K562 (cell line): ENCODE results near the gene CAPRIN2. TPM values are rescaled to one million over a fixed set of nuclear protein-coding genes. Genes with fewer than 3 reads are reported as not detected.

Source experiments
- CBFB ChIP-seq: sonication (generic); formaldehyde crosslinking; IDR thresholded peaks from 2 replicates; pipeline ENCODE4 v1.4.0; 2020; ENCODE audit warnings: mild to moderate bottlenecking, missing genetic modification reagents
- CCNT2 ChIP-seq: IDR thresholded peaks from 2 replicates; pipeline ENCODE4 v1.6.1; 2011; ENCODE audit warnings: borderline replicate concordance, low read depth, mild to moderate bottlenecking, moderate library complexity, mixed read lengths, low read length; ENCODE audit not compliant: insufficient read length; ENCODE audit errors: extremely low read depth
- DDX20 ChIP-seq: fragments of 450-650 bp; IDR thresholded peaks from 2 replicates; pipeline ENCODE4 v1.6.1; 2016; ENCODE audit warnings: missing genetic modification characterization, low read depth, mild to moderate bottlenecking, missing compliant biosample characterization, moderate library complexity
- E4F1 ChIP-seq: fragments of 250-450 bp; sonication (Bioruptor Pico); IDR thresholded peaks from 2 replicates; pipeline ENCODE4 v1.5.0; 2021; ENCODE audit warnings: mild to moderate bottlenecking, borderline replicate concordance
- KLF6 ChIP-seq: fragments of 250-450 bp; sonication (Bioruptor Pico); IDR thresholded peaks from 2 replicates; pipeline ENCODE4 v1.4.0; 2020; ENCODE audit warnings: mild to moderate bottlenecking, moderate library complexity, borderline replicate concordance
- PHF20 ChIP-seq: fragments of 450-650 bp; IDR thresholded peaks from 2 replicates; pipeline ENCODE4 v1.6.1; 2018; ENCODE audit not compliant: partially characterized antibody
- RBM25 ChIP-seq: fragments of 200-400 bp; formaldehyde crosslinking; IDR thresholded peaks from 2 replicates; pipeline ENCODE4 v1.6.1; 2018; ENCODE audit warnings: low read length, low read depth, moderate library complexity; ENCODE audit not compliant: severe bottlenecking
- RBM39 ChIP-seq: fragments of 200-400 bp; formaldehyde crosslinking; optimal IDR thresholded peaks from 2 replicates; pipeline ENCODE3; 2018; ENCODE audit warnings: low read depth, low read length
- TEAD4 ChIP-seq, 2 experiments: sonication (generic) in 1 of 2; formaldehyde crosslinking in 1 of 2; IDR thresholded peaks; 2 replicates each; pipeline versions ENCODE4 v1.6.1 to v1.8.0; 2012 to 2022; ENCODE audit warnings: borderline replicate concordance in 1 of 2, inconsistent platforms in 1 of 2, low read length in 1 of 2, mild to moderate bottlenecking in 1 of 2, missing genetic modification reagents in 1 of 2
- ZNF431 ChIP-seq: sonication (generic); formaldehyde crosslinking; IDR thresholded peaks from 2 replicates; pipeline ENCODE4 v1.8.0; 2022; ENCODE audit warnings: mild to moderate bottlenecking, missing genetic modification reagents
- ZNF79 ChIP-seq: fragments of 250-450 bp; sonication (Bioruptor Pico); IDR thresholded peaks from 2 replicates; pipeline ENCODE4 v1.4.0; 2020; ENCODE audit warnings: low read depth, mild to moderate bottlenecking, moderate library complexity
- polyA plus RNA-seq, 8 experiments: library from polyadenylated mRNA; depleted of rRNA in 4 of 8; stranded (reverse) in 5 of 8; unstranded in 3 of 8; fragments of >200 nt; fragmentation: Nextera tagmentation in 2 of 8; fragmentation: Illumina TruSeq in 1 of 8; extraction: Ambion mirVana in 2 of 8; extraction: Trizol in 1 of 8; gene quantifications; 2 replicates each; pipeline versions ENCODE4 v1.2.1 to v1.2.3, GENCODE V29; 2011 to 2014; ENCODE audit warnings: inconsistent platforms in 1 of 8, missing spikeins in 1 of 8
- total RNA-seq, 7 experiments: library from RNA; depleted of rRNA in 6 of 7; stranded (reverse); fragments of >200 nt in 6 of 7; fragmentation: Illumina TruSeq in 2 of 7; extraction: Trizol in 2 of 7; gene quantifications; 2 replicates each; pipeline versions ENCODE4 v1.2.1 to v1.2.3, GENCODE V29; 2011 to 2021; ENCODE audit warnings: low replicate concordance in 1 of 7
- TF ChIP-seq, protein P1 (sequence below): IDR thresholded peaks from 3 replicates; pipeline ENCODE4 v1.6.1; 2011; ENCODE audit warnings: borderline replicate concordance, mild to moderate bottlenecking, moderate library complexity; ENCODE audit not compliant: insufficient read length; ENCODE audit errors: extremely low read depth
- TF ChIP-seq, protein P2 (sequence below), 2 experiments: fragments of 450-650 bp; IDR thresholded peaks; 2 replicates each; pipeline ENCODE4 v1.6.1; 2016; ENCODE audit warnings: mild to moderate bottlenecking in 2 of 2, borderline replicate concordance in 1 of 2, low read depth in 1 of 2, moderate library complexity in 1 of 2

Gene CAPRIN2
- total and polyA plus RNA-seq, 9 of the 15 experiments (the other 6 are each of a cell fraction or from before 2014, with no cell fraction given), result 2.3 to 14.5 (median 8.9) TPM

GRCh38 chr12:30696103-30696408 lies 58.7 kb downstream of the CAPRIN2 start (continued):
- TF ChIP-seq, protein P1, sequence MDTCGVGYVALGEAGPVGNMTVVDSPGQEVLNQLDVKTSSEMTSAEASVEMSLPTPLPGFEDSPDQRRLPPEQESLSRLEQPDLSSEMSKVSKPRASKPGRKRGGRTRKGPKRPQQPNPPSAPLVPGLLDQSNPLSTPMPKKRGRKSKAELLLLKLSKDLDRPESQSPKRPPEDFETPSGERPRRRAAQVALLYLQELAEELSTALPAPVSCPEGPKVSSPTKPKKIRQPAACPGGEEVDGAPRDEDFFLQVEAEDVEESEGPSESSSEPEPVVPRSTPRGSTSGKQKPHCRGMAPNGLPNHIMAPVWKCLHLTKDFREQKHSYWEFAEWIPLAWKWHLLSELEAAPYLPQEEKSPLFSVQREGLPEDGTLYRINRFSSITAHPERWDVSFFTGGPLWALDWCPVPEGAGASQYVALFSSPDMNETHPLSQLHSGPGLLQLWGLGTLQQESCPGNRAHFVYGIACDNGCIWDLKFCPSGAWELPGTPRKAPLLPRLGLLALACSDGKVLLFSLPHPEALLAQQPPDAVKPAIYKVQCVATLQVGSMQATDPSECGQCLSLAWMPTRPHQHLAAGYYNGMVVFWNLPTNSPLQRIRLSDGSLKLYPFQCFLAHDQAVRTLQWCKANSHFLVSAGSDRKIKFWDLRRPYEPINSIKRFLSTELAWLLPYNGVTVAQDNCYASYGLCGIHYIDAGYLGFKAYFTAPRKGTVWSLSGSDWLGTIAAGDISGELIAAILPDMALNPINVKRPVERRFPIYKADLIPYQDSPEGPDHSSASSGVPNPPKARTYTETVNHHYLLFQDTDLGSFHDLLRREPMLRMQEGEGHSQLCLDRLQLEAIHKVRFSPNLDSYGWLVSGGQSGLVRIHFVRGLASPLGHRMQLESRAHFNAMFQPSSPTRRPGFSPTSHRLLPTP, result no peak
- TF ChIP-seq DDX20 (tag), result no peak
- no peak for TF ChIP-seq KLF6 (CRISPR knock-in tag)
- TF ChIP-seq CBFB (CRISPR knock-in tag), result no peak
- TF ChIP-seq CCNT2, result no peak
- no peak for TF ChIP-seq RBM39
- TF ChIP-seq, protein P2, sequence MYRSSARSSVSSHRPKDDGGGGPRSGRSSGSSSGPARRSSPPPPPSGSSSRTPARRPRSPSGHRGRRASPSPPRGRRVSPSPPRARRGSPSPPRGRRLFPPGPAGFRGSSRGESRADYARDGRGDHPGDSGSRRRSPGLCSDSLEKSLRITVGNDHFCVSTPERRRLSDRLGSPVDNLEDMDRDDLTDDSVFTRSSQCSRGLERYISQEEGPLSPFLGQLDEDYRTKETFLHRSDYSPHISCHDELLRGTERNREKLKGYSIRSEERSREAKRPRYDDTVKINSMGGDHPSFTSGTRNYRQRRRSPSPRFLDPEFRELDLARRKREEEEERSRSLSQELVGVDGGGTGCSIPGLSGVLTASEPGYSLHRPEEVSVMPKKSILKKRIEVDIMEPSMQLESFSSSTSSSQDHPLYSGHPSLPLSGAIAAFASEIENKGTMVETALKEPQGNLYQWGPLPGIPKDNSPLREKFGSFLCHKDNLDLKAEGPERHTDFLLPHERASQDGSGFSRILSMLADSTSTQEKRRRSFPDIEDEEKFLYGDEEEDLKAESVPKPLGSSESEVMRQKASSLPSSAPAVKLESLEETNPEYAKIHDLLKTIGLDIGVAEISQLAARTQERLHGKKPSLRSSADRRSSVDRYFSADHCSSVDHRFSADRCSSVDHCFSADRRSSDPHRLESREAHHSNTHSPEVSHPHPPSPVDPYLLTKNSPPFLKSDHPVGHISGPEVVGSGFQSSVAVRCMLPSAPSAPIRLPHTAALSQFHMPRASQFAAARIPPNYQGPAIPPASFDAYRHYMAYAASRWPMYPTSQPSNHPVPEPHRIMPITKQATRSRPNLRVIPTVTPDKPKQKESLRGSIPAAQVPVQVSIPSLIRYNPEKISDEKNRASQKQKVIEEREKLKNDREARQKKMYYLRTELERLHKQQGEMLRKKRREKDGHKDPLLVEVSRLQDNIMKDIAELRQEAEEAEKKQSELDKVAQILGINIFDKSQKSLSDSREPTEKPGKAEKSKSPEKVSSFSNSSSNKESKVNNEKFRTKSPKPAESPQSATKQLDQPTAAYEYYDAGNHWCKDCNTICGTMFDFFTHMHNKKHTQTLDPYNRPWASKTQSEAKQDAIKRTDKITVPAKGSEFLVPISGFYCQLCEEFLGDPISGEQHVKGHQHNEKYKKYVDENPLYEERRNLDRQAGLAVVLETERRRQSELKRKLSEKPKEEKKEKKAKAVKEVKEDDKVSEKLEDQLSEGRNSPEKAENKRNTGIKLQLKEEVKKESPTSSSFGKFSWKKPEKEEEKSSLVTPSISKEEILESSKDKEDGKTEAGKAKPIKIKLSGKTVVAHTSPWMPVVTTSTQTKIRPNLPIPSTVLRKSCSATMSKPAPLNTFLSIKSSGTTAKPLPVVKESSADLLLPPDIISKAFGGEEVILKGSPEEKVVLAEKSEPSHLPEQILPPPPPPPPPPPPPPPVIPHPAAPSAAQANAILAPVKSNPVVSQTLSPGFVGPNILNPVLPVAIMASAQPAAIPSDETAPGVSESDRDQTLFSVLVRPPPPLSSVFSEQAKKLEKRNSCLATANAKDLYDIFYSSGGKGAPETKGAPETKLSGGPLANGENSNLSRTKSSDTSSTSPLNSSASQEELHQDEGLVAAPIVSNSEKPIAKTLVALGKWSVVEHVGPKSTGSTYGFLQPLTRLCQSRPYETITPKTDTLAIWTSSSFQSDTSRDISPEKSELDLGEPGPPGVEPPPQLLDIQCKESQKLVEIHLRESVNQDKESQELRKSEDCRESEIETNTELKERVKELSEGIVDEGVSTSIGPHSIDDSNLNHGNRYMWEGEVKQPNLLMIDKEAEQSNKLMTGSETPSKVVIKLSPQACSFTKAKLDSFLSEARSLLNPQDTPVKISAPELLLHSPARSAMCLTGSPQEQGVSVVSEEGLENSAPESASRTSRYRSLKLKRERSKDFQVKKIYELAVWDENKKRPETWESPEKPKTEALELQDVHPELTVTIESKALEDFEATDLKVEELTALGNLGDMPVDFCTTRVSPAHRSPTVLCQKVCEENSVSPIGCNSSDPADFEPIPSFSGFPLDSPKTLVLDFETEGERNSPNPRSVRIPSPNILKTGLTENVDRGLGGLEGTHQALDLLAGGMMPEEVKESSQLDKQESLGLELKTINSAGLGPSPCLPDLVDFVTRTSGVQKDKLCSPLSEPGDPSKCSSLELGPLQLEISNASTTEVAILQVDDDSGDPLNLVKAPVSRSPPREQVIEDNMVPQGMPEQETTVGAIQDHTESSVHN (IDR thresholded peaks at IDR 0.05; ENCODE audit: borderline replicate concordance in 1 of 2, low read depth in 1 of 2), result no peak
- no peak for TF ChIP-seq PHF20
- TF ChIP-seq RBM25, result no peak
- TF ChIP-seq ZNF79 (CRISPR knock-in tag), result no peak
- no peak for TF ChIP-seq TEAD4 (IDR thresholded peaks at IDR 0.05; ENCODE audit: low read length)
- TF ChIP-seq TEAD4 (CRISPR knock-in tag; IDR thresholded peaks at IDR 0.05; ENCODE audit: borderline replicate concordance), result no peak
- TF ChIP-seq E4F1, result no peak
- TF ChIP-seq ZNF431 (CRISPR knock-in tag), result no peak
